Left lung (tissue), 10 donors: ENCODE measurements around the gene MTMR4. TPM values are rescaled to one million over a fixed set of nuclear protein-coding genes. Genes with fewer than 3 reads are reported as not detected.
A peak's percentile ranks its signal among the peaks of the same experiment; 100 is the strongest.

Experiments used
- ATAC-seq: fragments of 200-7000 bp; cut with Tn5 transposase; one replicate; pipeline ENCODE4 v1.9.1; 2020; ENCODE audit warnings: moderate library complexity
- DNase-seq, 4 donors: peaks; one replicate each; pipeline ENCODE4 v3.0.0-alpha.2; 2013 to 2020
- H3K27ac ChIP-seq, 2 donors: fragments of 200-600 bp; sonication (generic) in 1 of 2; one replicate each; pipeline versions ENCODE4 v1.5.0 to v1.8.0; 2020 to 2021
- H3K27me3 ChIP-seq, 2 donors: fragments of 200-600 bp; sonication (generic) in 1 of 2; one replicate each; pipeline versions ENCODE4 v1.5.0 to v1.8.0; 2020 to 2021
- H3K36me3 ChIP-seq, 2 donors: fragments of 200-600 bp; sonication (generic) in 1 of 2; one replicate each; pipeline versions ENCODE4 v1.5.0 to v1.8.0; 2020 to 2021
- H3K4me1 ChIP-seq, 2 donors: fragments of 200-600 bp; one replicate each; pipeline ENCODE4 v1.8.0; 2021
- H3K4me3 ChIP-seq, 2 donors: fragments of 200-600 bp; sonication (generic) in 1 of 2; one replicate each; pipeline versions ENCODE4 v1.5.0 to v1.8.0; 2020 to 2021; ENCODE audit warnings: mild to moderate bottlenecking in 1 of 2
- H3K9me3 ChIP-seq, 2 donors: fragments of 200-600 bp; sonication (generic) in 1 of 2; one replicate each; pipeline versions ENCODE4 v1.5.0 to v1.8.0; 2020 to 2021
- intact Hi-C, 2 donors: fragments of 100-400 bp; cut with DNase I; formaldehyde crosslinking; loops; one replicate each; pipeline versions ENCODE4 v1.11.2 to v1.14.2; 2022
- polyA plus RNA-seq, 6 donors: library from polyadenylated mRNA; unstranded; fragments of 120-200 nt; gene quantifications; one replicate each; pipeline ENCODE4 v1.2.1, GENCODE V29; 2013; ENCODE audit not compliant: insufficient read length in 6 of 6
- total RNA-seq, 2 donors: library from RNA; stranded (reverse); fragmentation: NEBNext Ultra II Directional; extraction: Animal tissue kit (Norgen Biotek cat#: 25700); gene quantifications; one replicate each; pipeline ENCODE4 v1.2.1, GENCODE V29; 2021
- TF ChIP-seq, protein P1 (sequence below), 2 donors: fragments of 200-600 bp; sonication (generic) in 1 of 2; IDR thresholded peaks; one replicate each; pipeline versions ENCODE4 v1.5.0 to v1.8.0; 2021; ENCODE audit warnings: antibody characterized with exemption in 2 of 2
- donor health status: DM: no; HTN: yes; CAD: no.
- donor health status: DM: no; HTN: no; CAD: no.

Gene MTMR4
- total and polyA plus RNA-seq, 8 donors: 33.6 to 54.8 (median 46.7) TPM

DNA sequence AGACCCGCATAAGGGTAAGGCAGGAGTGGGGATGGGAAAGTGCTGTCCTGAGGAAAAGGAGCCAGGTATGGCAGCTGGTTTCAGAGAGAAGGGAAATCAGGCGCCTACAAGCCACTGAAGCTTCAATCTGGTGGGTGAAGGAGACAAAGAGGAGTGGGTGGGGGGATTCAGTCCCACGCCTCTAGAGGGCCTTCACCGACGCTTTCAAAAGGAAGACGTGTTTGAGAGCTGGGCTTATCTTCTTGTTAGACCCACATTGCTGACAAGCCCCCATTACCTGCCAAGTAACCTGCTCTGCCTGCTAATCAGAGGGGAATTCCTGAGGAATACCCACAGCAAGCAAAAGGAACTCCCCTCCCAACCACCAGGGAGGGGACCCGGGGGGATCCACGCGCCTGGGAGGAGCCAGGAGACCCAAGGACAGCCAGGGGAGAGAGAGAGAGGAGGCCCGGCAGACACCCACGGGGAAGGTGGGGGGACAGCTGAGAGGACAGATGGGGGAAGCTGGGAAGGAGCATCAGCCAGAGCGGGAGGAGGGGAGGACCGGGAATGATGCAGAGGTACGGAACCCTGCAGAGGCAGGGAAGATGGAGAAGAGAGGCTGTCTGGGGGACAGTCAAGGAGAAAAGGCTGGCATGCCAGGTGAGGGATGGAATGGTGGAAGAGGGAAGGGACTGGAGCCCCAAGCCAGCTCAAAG, 1.0 kb downstream of the MTMR4 start:
- TF ChIP-seq, protein P1, sequence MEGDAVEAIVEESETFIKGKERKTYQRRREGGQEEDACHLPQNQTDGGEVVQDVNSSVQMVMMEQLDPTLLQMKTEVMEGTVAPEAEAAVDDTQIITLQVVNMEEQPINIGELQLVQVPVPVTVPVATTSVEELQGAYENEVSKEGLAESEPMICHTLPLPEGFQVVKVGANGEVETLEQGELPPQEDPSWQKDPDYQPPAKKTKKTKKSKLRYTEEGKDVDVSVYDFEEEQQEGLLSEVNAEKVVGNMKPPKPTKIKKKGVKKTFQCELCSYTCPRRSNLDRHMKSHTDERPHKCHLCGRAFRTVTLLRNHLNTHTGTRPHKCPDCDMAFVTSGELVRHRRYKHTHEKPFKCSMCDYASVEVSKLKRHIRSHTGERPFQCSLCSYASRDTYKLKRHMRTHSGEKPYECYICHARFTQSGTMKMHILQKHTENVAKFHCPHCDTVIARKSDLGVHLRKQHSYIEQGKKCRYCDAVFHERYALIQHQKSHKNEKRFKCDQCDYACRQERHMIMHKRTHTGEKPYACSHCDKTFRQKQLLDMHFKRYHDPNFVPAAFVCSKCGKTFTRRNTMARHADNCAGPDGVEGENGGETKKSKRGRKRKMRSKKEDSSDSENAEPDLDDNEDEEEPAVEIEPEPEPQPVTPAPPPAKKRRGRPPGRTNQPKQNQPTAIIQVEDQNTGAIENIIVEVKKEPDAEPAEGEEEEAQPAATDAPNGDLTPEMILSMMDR (IDR thresholded peaks at IDR 0.05): no peak
- no peaks in the 10 kb centered on the region for H3K27me3 ChIP-seq
- H3K9me3 ChIP-seq: no peaks in the 10 kb centered on the region
- peak overlapping the region; percentile 73 to 85 for H3K4me3 ChIP-seq
- intact Hi-C loops: no loop called here
- DNase-seq (peak in 1 of 4 donors; percentile 72), ATAC-seq (no peak)
- H3K27ac ChIP-seq: no peak overlapping the region
- H3K4me1 ChIP-seq: peaks cover 23 to 47% of the 10 kb centered on the region in 2 donors
- peaks cover 0 to 45% of the 10 kb centered on the region in 2 donors for H3K36me3 ChIP-seq

DNA sequence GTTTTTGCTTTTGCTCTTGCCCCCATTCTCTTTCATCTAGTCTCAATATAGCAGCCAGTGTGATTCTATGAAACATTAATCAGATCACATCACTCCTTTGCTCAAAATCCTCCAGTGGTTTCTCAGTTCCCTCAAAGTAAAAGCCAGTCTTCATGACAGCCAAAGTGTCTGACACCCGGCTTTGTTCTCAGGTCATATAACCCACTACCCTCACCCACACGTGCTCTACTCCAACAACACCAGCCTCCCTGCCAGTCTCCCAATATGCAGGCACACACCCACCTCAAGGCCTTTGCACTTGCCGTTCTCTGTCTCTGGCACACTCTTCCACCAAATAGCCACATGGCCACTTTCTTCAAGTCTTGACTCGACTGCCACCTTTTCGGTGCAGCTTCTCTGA, 4.4 kb downstream of the MTMR4 start:
- Histone ChIP-seq H3K27me3 (no peaks in the 10 kb centered on the region), H3K4me1 (peaks cover 12 to 46% of the 10 kb centered on the region in 2 donors), H3K4me3 (no peak overlapping the region), H3K36me3 (peaks cover 0 to 78% of the 10 kb centered on the region in 2 donors), H3K27ac (no peak overlapping the region), H3K9me3 (no peaks in the 10 kb centered on the region)
- TF ChIP-seq, protein P1 (IDR thresholded peaks at IDR 0.05): no peak
- intact Hi-C loops: no loop called here
- peak in 1 of 4 donors; percentile 4 for DNase-seq
- no peak for ATAC-seq

DNA sequence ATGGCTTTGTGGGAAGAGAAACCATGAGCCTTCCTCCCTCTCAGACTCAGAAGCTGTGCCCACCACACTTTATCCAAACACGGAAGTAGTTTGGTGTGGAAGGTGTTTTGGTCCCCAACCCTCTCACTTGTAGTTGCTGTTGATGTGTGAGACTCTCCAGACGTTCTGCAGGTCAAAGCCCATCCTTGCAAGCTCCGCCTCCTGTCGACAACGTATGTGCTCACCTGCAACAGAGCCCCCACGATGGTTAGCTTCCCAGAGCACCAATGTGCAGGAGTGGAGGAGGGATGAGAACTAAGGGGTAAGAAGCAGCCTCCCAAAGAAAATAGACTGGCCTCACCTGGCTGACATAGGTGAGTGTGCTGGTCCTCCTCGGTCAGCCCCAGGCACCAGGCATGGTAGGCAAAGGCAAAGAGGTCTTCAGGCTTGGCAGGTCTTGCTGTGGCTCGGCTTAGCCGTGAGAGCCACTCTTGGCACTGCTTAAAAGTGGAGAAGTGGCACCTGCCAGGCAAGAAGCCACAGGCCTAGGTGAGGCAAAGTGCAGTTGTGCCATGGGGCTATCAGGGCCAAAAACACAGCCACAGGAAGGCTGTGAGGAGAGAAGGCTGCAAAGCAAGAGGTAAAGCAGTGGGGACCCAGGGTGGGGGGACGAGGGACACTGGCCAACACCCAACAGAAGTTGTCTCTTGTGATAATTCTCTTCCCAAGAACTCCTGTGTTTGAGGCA, 5.9 kb downstream of the MTMR4 start:
- TF ChIP-seq, protein P1 (IDR thresholded peaks at IDR 0.05): no peak
- intact Hi-C loops: no loop called here
- H3K27ac ChIP-seq: no peak overlapping the region
- no peaks in the 10 kb centered on the region for H3K9me3 ChIP-seq
- H3K4me3 ChIP-seq: no peak overlapping the region
- H3K27me3 ChIP-seq: no peaks in the 10 kb centered on the region
- ATAC-seq: no peak
- peaks cover 0 to 94% of the 10 kb centered on the region in 2 donors for H3K36me3 ChIP-seq
- no peak for DNase-seq
- H3K4me1 ChIP-seq: peaks cover 6 to 49% of the 10 kb centered on the region in 2 donors

DNA sequence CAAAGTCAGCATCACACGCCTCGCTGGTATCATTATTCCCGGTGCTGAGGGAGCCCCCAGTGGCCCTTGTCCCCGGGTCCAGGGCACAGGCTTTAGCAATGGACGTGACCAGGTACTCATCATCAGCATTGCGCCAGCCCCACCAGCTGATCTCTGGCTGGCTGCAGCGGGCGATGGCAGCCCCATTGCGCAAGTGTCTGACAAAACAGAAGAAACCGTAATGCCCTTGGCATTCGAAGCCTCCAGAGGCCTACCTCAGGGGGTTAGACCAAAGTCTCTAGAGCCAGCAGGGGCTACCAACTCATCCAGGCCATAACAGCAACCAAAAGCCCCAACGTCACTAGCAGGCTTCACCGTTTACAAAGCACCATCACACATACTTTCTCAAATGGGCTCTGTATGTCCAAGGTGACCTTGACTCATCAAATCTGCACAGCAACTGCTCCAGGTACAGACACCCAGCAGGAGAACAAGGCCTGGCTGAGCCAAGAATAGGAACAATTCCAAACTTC, 7.3 kb downstream of the MTMR4 start:
- TF ChIP-seq, protein P1 (IDR thresholded peaks at IDR 0.05): no peak
- Histone ChIP-seq H3K9me3 (no peaks in the 10 kb centered on the region), H3K27ac (peak overlapping the region in 1 of 2 donors; percentile 71), H3K27me3 (no peaks in the 10 kb centered on the region), H3K4me1 (peaks cover 0 to 40% of the 10 kb centered on the region in 2 donors), H3K36me3 (peaks cover 0 to 100% of the 10 kb centered on the region in 2 donors), H3K4me3 (no peak overlapping the region)
- ATAC-seq: no peak
- DNase-seq: peak in 2 of 4 donors; percentile 59 to 89
- intact Hi-C loops: no loop called here
